Measurements from ENCODE around the gene UNC13A. TPM values are rescaled to one million over a fixed set of nuclear protein-coding genes. Genes with fewer than 3 reads are reported as not detected.

The UNC13A gene
- polyA plus RNA-seq, 1 of the 3 experiments (the other 2 are of a cell fraction): 0.38 TPM

GRCh38 chr19:17645339-17645963, 42.7 kb downstream of the UNC13A start:
- ChIA-PET POLR2A (no interaction called here), CTCF (no interaction called here)
- Histone ChIP-seq H3K9ac (no peak overlapping the region), H3K27me3 (ENCODE audit: insufficient read depth) (no peaks in the 10 kb centered on the region), H3K27ac (ENCODE audit: low read depth in 2 of 2, low read length in 1 of 2) (no peak overlapping the region), H3K4me1 (ENCODE audit: control insufficient read depth in 1 of 2, insufficient read depth in 2 of 2, low read depth in 1 of 2, low read length in 1 of 2) (no peaks in the 10 kb centered on the region), H3K4me3 (ENCODE audit: low read depth in 2 of 2, low read length in 1 of 2) (no peak overlapping the region), H3K79me2 (ENCODE audit: insufficient read depth) (no peaks in the 10 kb centered on the region), H4K20me1 (ENCODE audit: insufficient read depth) (no peaks in the 10 kb centered on the region), H3F3A (replicated peaks; ENCODE audit: insufficient read depth) (no peaks in the 10 kb centered on the region), H3K4me2 (no peak overlapping the region), H3K9me3 (no peaks in the 10 kb centered on the region), H3K9me2 (no peaks in the 10 kb centered on the region), H2AFZ (ENCODE audit: low read depth) (no peak overlapping the region), H3K36me3 (replicated peaks in 1 of 2; ENCODE audit: control insufficient read depth in 1 of 2, insufficient read depth in 2 of 2, low read length in 1 of 2) (no peaks in the 10 kb centered on the region)
- TF ChIP-seq NRF1 (IDR thresholded peaks at IDR 0.05; ENCODE audit: low read depth, low read length) (no peak), SMC3 (IDR thresholded peaks at IDR 0.05; ENCODE audit: low read depth, low read length) (no peak), USF2 (IDR thresholded peaks at IDR 0.05; ENCODE audit: borderline replicate concordance, low read depth, low read length) (no peak), RCOR1 (IDR thresholded peaks at IDR 0.05; ENCODE audit: low read length) (no peak), EP300 (IDR thresholded peaks at IDR 0.05; ENCODE audit: borderline replicate concordance in 1 of 2, low read depth in 1 of 2, low read length in 1 of 2) (no peak), TCF12 (IDR thresholded peaks at IDR 0.05) (no peak), YY1 (IDR thresholded peaks at IDR 0.05; ENCODE audit: low read depth) (no peak), TAF1 (IDR thresholded peaks at IDR 0.05; ENCODE audit: borderline replicate concordance, low read depth, low read length) (no peak), MXI1 (IDR thresholded peaks at IDR 0.05; ENCODE audit: low read depth, low read length) (no peak)
- WGBS (ENCODE audit: low lambda C conversion rate): 81% methylated on average over 20 of the region's 20 CpGs
- DNase-seq: no peak

- Histone ChIP-seq H3K9ac (no peak overlapping the region), H3K4me3 (ENCODE audit: low read depth in 2 of 2, low read length in 1 of 2) (no peak overlapping the region), H3K4me1 (ENCODE audit: control insufficient read depth in 1 of 2, insufficient read depth in 2 of 2, low read depth in 1 of 2, low read length in 1 of 2) (no peaks in the 10 kb centered on the region), H3K79me2 (ENCODE audit: insufficient read depth) (no peaks in the 10 kb centered on the region), H3K36me3 (replicated peaks in 1 of 2; ENCODE audit: control insufficient read depth in 1 of 2, insufficient read depth in 2 of 2, low read length in 1 of 2) (no peaks in the 10 kb centered on the region), H3K9me3 (no peaks in the 10 kb centered on the region), H3K4me2 (no peak overlapping the region), H2AFZ (ENCODE audit: low read depth) (no peak overlapping the region), H4K20me1 (ENCODE audit: insufficient read depth) (no peaks in the 10 kb centered on the region), H3K27ac (ENCODE audit: low read depth in 2 of 2, low read length in 1 of 2) (no peak overlapping the region), H3F3A (replicated peaks; ENCODE audit: insufficient read depth) (no peaks in the 10 kb centered on the region), H3K27me3 (ENCODE audit: insufficient read depth) (no peaks in the 10 kb centered on the region), H3K9me2 (no peaks in the 10 kb centered on the region)
- WGBS (ENCODE audit: low lambda C conversion rate): 55% methylated on average over 8 of the region's 8 CpGs
- POLR2A ChIA-PET: no interaction called here
- TF ChIP-seq NFIC (IDR thresholded peaks at IDR 0.05; ENCODE audit: borderline replicate concordance): no peak
- TF ChIP-seq NRF1 (IDR thresholded peaks at IDR 0.05; ENCODE audit: low read depth, low read length): no peak
- TF ChIP-seq FOSL2 (IDR thresholded peaks at IDR 0.05; ENCODE audit: borderline replicate concordance, low read depth): no peak
- TF ChIP-seq, protein P1, sequence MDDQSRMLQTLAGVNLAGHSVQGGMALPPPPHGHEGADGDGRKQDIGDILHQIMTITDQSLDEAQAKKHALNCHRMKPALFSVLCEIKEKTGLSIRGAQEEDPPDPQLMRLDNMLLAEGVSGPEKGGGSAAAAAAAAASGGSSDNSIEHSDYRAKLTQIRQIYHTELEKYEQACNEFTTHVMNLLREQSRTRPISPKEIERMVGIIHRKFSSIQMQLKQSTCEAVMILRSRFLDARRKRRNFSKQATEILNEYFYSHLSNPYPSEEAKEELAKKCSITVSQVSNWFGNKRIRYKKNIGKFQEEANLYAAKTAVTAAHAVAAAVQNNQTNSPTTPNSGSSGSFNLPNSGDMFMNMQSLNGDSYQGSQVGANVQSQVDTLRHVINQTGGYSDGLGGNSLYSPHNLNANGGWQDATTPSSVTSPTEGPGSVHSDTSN (IDR thresholded peaks at IDR 0.05): no peak
- no peak for TF ChIP-seq MEF2A (IDR thresholded peaks at IDR 0.05; ENCODE audit: borderline replicate concordance, low read depth)
- CTCF ChIA-PET: no interaction called here
- no peak for DNase-seq
Measured at GRCh38 chr19:17642656-17643055, 45.5 kb downstream of the UNC13A start.
